ENCODE measurements around the gene USH2A. TPM values are rescaled to one million over a fixed set of nuclear protein-coding genes. Genes with fewer than 3 reads are reported as not detected.

The USH2A gene
- polyA plus RNA-seq, 3 donors, result not detected

- no peak overlapping the region for H3K4me2 ChIP-seq (replicated peaks; ENCODE audit: extremely low read depth, low read length, poor library complexity, severe bottlenecking)
- no peak overlapping the region for H3K4me3 ChIP-seq (replicated peaks in 1 of 3; ENCODE audit: low read depth in 2 of 3, low read length in 3 of 3)
- no peaks in the 10 kb centered on the region for H4K20me1 ChIP-seq (ENCODE audit: insufficient read depth, low read length)
- TF ChIP-seq CTCF (IDR thresholded peaks at IDR 0.05), result no peak
- Mint-ChIP-seq H3K27ac (no peak overlapping the region), H3K27me3 (ENCODE audit: low read depth in 3 of 3) (peaks cover 0 to 1% (median 0%) of the 10 kb centered on the region in 3 donors), H3K9me3 (peaks cover 0 to 8% (median 0%) of the 10 kb centered on the region in 7 donors), H3K4me1 (no peaks in the 10 kb centered on the region), H3K4me3 (no peak overlapping the region), H3K36me3 (no peaks in the 10 kb centered on the region)
- H3K36me3 ChIP-seq (replicated peaks in 1 of 2; ENCODE audit: control insufficient read depth in 1 of 2, insufficient read depth in 2 of 2, low read length in 2 of 2), result no peaks in the 10 kb centered on the region
- H3K9ac ChIP-seq (ENCODE audit: insufficient read depth, low read length, poor library complexity, severe bottlenecking), result no peak overlapping the region
- no peak overlapping the region for H2AFZ ChIP-seq (ENCODE audit: insufficient read depth, low read depth, low read length, poor library complexity, severe bottlenecking)
- H3K27me3 ChIP-seq (ENCODE audit: control insufficient read depth in 2 of 2, insufficient read depth in 2 of 2, low read length in 2 of 2), result no peaks in the 10 kb centered on the region
- H3K27ac ChIP-seq (ENCODE audit: low read depth in 1 of 2, low read length in 2 of 2), result no peak overlapping the region
- no peaks in the 10 kb centered on the region for H3K4me1 ChIP-seq (ENCODE audit: control insufficient read depth in 1 of 2, insufficient read depth in 2 of 2, low read length in 2 of 2)
- no peaks in the 10 kb centered on the region for H3K79me2 ChIP-seq (ENCODE audit: insufficient read depth, low read length)
- intact Hi-C loops (cut with micrococcal nuclease), result no loop called here
- WGBS (ENCODE audit: insufficient coverage), result no CpG with 5 or more reads among the region's 4 CpGs
- no peaks in the 10 kb centered on the region for H3K9me3 ChIP-seq (replicated peaks in 1 of 2; ENCODE audit: control insufficient read depth in 1 of 2, insufficient read depth in 1 of 2, low read length in 2 of 2)
- DNase-seq, result no peak
Measured at GRCh38 chr1:215717677-215718426, 705.4 kb downstream of the USH2A start.

GRCh38 chr1:215710899-215711225, 712.4 kb downstream of the USH2A start:
- WGBS (ENCODE audit: insufficient coverage), result no CpG with 5 or more reads among the region's 4 CpGs
- no peaks in the 10 kb centered on the region for H4K20me1 ChIP-seq (ENCODE audit: insufficient read depth, low read length)
- no peak overlapping the region for H2AFZ ChIP-seq (ENCODE audit: insufficient read depth, low read depth, low read length, poor library complexity, severe bottlenecking)
- H3K27me3 ChIP-seq (ENCODE audit: control insufficient read depth in 2 of 2, insufficient read depth in 2 of 2, low read length in 2 of 2), result no peaks in the 10 kb centered on the region
- no peaks in the 10 kb centered on the region for H3K36me3 Mint-ChIP-seq
- H3K4me1 Mint-ChIP-seq, result no peaks in the 10 kb centered on the region
- H3K79me2 ChIP-seq (ENCODE audit: insufficient read depth, low read length), result no peaks in the 10 kb centered on the region
- no peak overlapping the region for H3K27ac ChIP-seq (ENCODE audit: low read depth in 1 of 2, low read length in 2 of 2)
- H3K4me2 ChIP-seq (replicated peaks; ENCODE audit: extremely low read depth, low read length, poor library complexity, severe bottlenecking), result no peak overlapping the region
- no peak for DNase-seq
- no peak overlapping the region for H3K9ac ChIP-seq (ENCODE audit: insufficient read depth, low read length, poor library complexity, severe bottlenecking)
- H3K9me3 Mint-ChIP-seq, result no peaks in the 10 kb centered on the region
- H3K27me3 Mint-ChIP-seq (ENCODE audit: low read depth in 3 of 3), result peaks cover 0 to 1% (median 0%) of the 10 kb centered on the region in 3 donors
- no peaks in the 10 kb centered on the region for H3K36me3 ChIP-seq (replicated peaks in 1 of 2; ENCODE audit: control insufficient read depth in 1 of 2, insufficient read depth in 2 of 2, low read length in 2 of 2)
- no peak overlapping the region for H3K4me3 ChIP-seq (replicated peaks in 1 of 3; ENCODE audit: low read depth in 2 of 3, low read length in 3 of 3)
- no peaks in the 10 kb centered on the region for H3K9me3 ChIP-seq (replicated peaks in 1 of 2; ENCODE audit: control insufficient read depth in 1 of 2, insufficient read depth in 1 of 2, low read length in 2 of 2)
- no peak for TF ChIP-seq CTCF (IDR thresholded peaks at IDR 0.05)
- H3K27ac Mint-ChIP-seq, result no peak overlapping the region
- H3K4me1 ChIP-seq (ENCODE audit: control insufficient read depth in 1 of 2, insufficient read depth in 2 of 2, low read length in 2 of 2), result no peaks in the 10 kb centered on the region
- intact Hi-C loops (cut with micrococcal nuclease), result no loop called here
- no peak overlapping the region for H3K4me3 Mint-ChIP-seq
